Measurements from ENCODE around the gene MGST2. TPM values are rescaled to one million over a fixed set of nuclear protein-coding genes. Genes with fewer than 3 reads are reported as not detected.

MGST2 gene
- total RNA-seq (100 to 1,000 TPM in 1 of 5 donors, 10 to 100 TPM in 3, 1 to 10 TPM in 1; 7.6 to 153 (median 36.1) TPM), polyA plus RNA-seq (100 to 1,000 TPM in 1 of 3 donors, 10 to 100 TPM in 2; 46.1 to 271 (median 48.4) TPM)
- long read RNA-seq, donor 1, transcript MGST2-201 (5 exons, 801 nt), result major isoform, 24 of 45 reads
- long read RNA-seq, donor 1, partial matches to known transcripts, result 19 of 45 reads
- long read RNA-seq, donor 1, other reads (novel, unspliced or antisense), result 0 of 45 reads
- long read RNA-seq, donor 2, transcript MGST2-201 (5 exons, 801 nt), result major isoform, 24 of 27 reads
- long read RNA-seq, donor 2, partial matches to known transcripts, result 0 of 27 reads
- long read RNA-seq, donor 2, other reads (novel, unspliced or antisense), result 0 of 27 reads
- long read RNA-seq, donor 3, transcript MGST2-201 (5 exons, 801 nt), result major isoform, 25 of 45 reads
- long read RNA-seq, donor 3, partial matches to known transcripts, result 19 of 45 reads
- long read RNA-seq, donor 3, other reads (novel, unspliced or antisense), result 0 of 45 reads
- long read RNA-seq, donor 4, partial matches to known transcripts, result 0 of 3 reads
- long read RNA-seq, donor 4, other reads (novel, unspliced or antisense), result 0 of 3 reads
- long read RNA-seq, donor 5, transcript MGST2-201 (5 exons, 801 nt), result major isoform, 28 of 40 reads
- long read RNA-seq, donor 5, partial matches to known transcripts, result 10 of 40 reads
- long read RNA-seq, donor 5, other reads (novel, unspliced or antisense), result 0 of 40 reads
- long read RNA-seq, donor 6, transcript MGST2-201 (5 exons, 801 nt), result major isoform, 66 of 85 reads
- long read RNA-seq, donor 6, partial matches to known transcripts, result 13 of 85 reads
- long read RNA-seq, donor 6, other reads (novel, unspliced or antisense), result 0 of 85 reads
- long read RNA-seq, donor 7, transcript MGST2-201 (5 exons, 801 nt), result major isoform, 47 of 77 reads
- long read RNA-seq, donor 7, partial matches to known transcripts, result 29 of 77 reads
- long read RNA-seq, donor 7, other reads (novel, unspliced or antisense), result 0 of 77 reads
- long read RNA-seq, donor 8, transcript MGST2-201 (5 exons, 801 nt), result major isoform, 39 of 57 reads
- long read RNA-seq, donor 8, partial matches to known transcripts, result 17 of 57 reads
- long read RNA-seq, donor 8, other reads (novel, unspliced or antisense), result 0 of 57 reads
- long read RNA-seq, donor 9, transcript MGST2-201 (5 exons, 801 nt), result major isoform, 31 of 68 reads
- long read RNA-seq, donor 9, partial matches to known transcripts, result 35 of 68 reads
- long read RNA-seq, donor 9, other reads (novel, unspliced or antisense), result 0 of 68 reads
- long read RNA-seq, donor 10, transcript MGST2-201 (5 exons, 801 nt), result major isoform, 28 of 34 reads
- long read RNA-seq, donor 10, partial matches to known transcripts, result 6 of 34 reads
- long read RNA-seq, donor 10, other reads (novel, unspliced or antisense), result 0 of 34 reads

DNA sequence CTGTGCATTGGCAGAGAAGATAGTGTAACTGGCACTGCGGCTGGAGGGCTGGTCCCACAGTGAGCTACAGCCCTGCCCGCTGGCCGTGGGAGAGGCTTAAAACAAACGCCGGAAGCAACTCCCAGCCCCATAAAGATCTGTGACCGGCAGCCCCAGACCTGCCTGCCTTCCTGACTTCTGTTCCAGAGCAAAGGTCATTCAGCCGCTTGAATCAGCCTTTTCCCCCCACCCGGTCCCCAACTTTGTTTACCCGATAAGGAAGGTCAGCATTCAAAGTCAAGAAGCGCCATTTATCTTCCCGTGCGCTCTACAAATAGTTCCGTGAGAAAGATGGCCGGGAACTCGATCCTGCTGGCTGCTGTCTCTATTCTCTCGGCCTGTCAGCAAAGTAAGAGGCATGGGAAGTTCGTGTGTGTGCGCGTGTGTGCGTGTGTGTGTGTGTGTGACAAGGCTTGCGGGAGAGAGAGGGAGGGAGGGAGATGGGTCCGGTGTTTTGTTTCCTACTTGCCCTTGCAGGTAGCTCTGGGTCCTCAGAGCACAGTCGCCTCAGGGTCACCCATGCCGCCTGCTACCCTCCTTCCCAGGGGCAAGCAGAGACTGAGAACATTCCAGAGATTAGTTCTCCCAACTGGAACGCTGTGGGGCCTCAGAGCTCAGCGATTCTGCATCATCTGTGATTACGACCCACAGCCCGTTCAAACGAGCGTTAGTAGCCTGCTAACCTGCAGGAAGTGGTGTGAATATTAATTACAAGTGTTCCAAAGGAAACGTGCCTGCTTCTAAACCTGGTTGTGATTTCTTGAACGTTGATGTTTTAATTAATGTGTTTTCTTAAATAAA lies at the start of gene MGST2:
TSS of gene MGST2 (plus strand) at position 130 of the 840 bp plus-strand sequence. CDS start at position 331, 201 bp downstream.
- DNase-seq, result peak; percentile 86 to 92
- Histone ChIP-seq H3K36me3 (no peaks in the 10 kb centered on the region), H3K9me3 (no peaks in the 10 kb centered on the region), H3K4me1 (peaks cover 21 to 66% (median 51%) of the 10 kb centered on the region in 4 donors), H3K27me3 (no peaks in the 10 kb centered on the region), H3K27ac (peak within 1 kb of the TSS; percentile 84 to 93 (median 89)), H3K4me3 (peak within 1 kb of the TSS; percentile 46 to 61 (median 51))
- WGBS, 5 donors, result 0 to 1% (median 1%) methylated on average over 31 to 32 of the region's 32 CpGs
- intact Hi-C loops (cut with DNase I; ENCODE audit: low total_unique reads), result no loop called here
- TF ChIP-seq, protein P1, sequence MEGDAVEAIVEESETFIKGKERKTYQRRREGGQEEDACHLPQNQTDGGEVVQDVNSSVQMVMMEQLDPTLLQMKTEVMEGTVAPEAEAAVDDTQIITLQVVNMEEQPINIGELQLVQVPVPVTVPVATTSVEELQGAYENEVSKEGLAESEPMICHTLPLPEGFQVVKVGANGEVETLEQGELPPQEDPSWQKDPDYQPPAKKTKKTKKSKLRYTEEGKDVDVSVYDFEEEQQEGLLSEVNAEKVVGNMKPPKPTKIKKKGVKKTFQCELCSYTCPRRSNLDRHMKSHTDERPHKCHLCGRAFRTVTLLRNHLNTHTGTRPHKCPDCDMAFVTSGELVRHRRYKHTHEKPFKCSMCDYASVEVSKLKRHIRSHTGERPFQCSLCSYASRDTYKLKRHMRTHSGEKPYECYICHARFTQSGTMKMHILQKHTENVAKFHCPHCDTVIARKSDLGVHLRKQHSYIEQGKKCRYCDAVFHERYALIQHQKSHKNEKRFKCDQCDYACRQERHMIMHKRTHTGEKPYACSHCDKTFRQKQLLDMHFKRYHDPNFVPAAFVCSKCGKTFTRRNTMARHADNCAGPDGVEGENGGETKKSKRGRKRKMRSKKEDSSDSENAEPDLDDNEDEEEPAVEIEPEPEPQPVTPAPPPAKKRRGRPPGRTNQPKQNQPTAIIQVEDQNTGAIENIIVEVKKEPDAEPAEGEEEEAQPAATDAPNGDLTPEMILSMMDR (IDR thresholded peaks at IDR 0.05), result peak in 1 of 7 experiments; percentile 16
- no peak for TF ChIP-seq POLR2A (IDR thresholded peaks at IDR 0.05)
- peak in 2 of 3 donors; percentile 16 to 79 for TF ChIP-seq POLR2AphosphoS5 (IDR thresholded peaks at IDR 0.05)
- no peak for TF ChIP-seq EP300 (IDR thresholded peaks at IDR 0.05)

- no peak for TF ChIP-seq EP300 (IDR thresholded peaks at IDR 0.05)
- TF ChIP-seq, protein P1 (IDR thresholded peaks at IDR 0.05), result peak in 2 of 7 experiments; percentile 18 to 40
- intact Hi-C loops (cut with DNase I; ENCODE audit: low total_unique reads), result no loop called here
- Histone ChIP-seq H3K4me3 (no peak overlapping the region), H3K4me1 (no peaks in the 10 kb centered on the region), H3K9me3 (no peaks in the 10 kb centered on the region), H3K27me3 (no peaks in the 10 kb centered on the region), H3K27ac (no peak overlapping the region), H3K36me3 (no peaks in the 10 kb centered on the region)
- WGBS, 5 donors, result 62 to 70% (median 69%) methylated on average over 7 of the region's 7 CpGs
- no peak for DNase-seq
Measured at GRCh38 chr4:139617702-139618490, 47.7 kb upstream of the MGST2 start.

- Histone ChIP-seq H3K36me3 (no peaks in the 10 kb centered on the region), H3K9me3 (no peaks in the 10 kb centered on the region), H3K4me3 (no peak overlapping the region), H3K4me1 (no peaks in the 10 kb centered on the region), H3K27me3 (no peaks in the 10 kb centered on the region), H3K27ac (no peak overlapping the region)
- TF ChIP-seq, protein P1 (IDR thresholded peaks at IDR 0.05), result peak in 4 of 7 experiments; percentile 32 to 43 (median 35)
- TF ChIP-seq POLR2AphosphoS5 (IDR thresholded peaks at IDR 0.05), result no peak
- no peak for TF ChIP-seq POLR2A (IDR thresholded peaks at IDR 0.05)
- no peak for TF ChIP-seq EP300 (IDR thresholded peaks at IDR 0.05)
- intact Hi-C loops (cut with DNase I; ENCODE audit: low total_unique reads), result no loop called here
- WGBS, 5 donors, result 88 to 98% (median 93%) methylated on average over 5 of the region's 5 CpGs
- DNase-seq, result peak in 1 of 2 donors; percentile 22
Measured at GRCh38 chr4:139619644-139620043, 46.0 kb upstream of the MGST2 start.

All from stomach (tissue), 19 donors.